MCF 10A (cell line): ENCODE data around the gene CXCL9. TPM values are rescaled to one million over a fixed set of nuclear protein-coding genes. Genes with fewer than 3 reads are reported as not detected.

ENCODE experiments used
- BruUV-seq: library from RNA; stranded (reverse); fragments of 400-500 nt; replicated peaks from 2 replicates; lab custom pipeline; 2021; lab: Mats Ljungman, UMichigan
- CTCF ChIA-PET: fragments of 300-600 bp; sonication (Branson Sonifier 250); formaldehyde crosslinking; extraction: SDS; loops from one replicate; lab custom pipeline; 2021; ENCODE audit warnings: antibody characterized with exemption, inconsistent platforms; lab: Yijun Ruan, JAX
- POLR2A ChIA-PET: fragments of 300-600, 350-650 bp; sonication (Branson Sonifier 250); formaldehyde crosslinking; extraction: SDS; loops from one replicate; lab custom pipeline; 2020; ENCODE audit warnings: antibody characterized with exemption, inconsistent platforms; lab: Yijun Ruan, JAX
- DNase-seq: peaks from one replicate; pipeline ENCODE4 v3.0.0-alpha.2; 2018; ENCODE audit not compliant: unreplicated experiment
- H3K27ac Mint-ChIP-seq: one replicate; pipeline ENCODE4 v1.8.0; 2022; ENCODE audit warnings: mild to moderate bottlenecking, low read depth, mixed read lengths; ENCODE audit not compliant: unreplicated experiment
- H3K27me3 Mint-ChIP-seq: one replicate; pipeline ENCODE4 v1.8.0; 2022; ENCODE audit warnings: mixed read lengths; ENCODE audit not compliant: insufficient read depth, unreplicated experiment
- H3K36me3 Mint-ChIP-seq: one replicate; pipeline ENCODE4 v1.8.0; 2022; ENCODE audit warnings: mild to moderate bottlenecking, moderate library complexity, mixed read lengths; ENCODE audit not compliant: insufficient read depth, unreplicated experiment
- H3K4me1 Mint-ChIP-seq: one replicate; pipeline ENCODE4 v1.8.0; 2022; ENCODE audit warnings: mixed read lengths; ENCODE audit not compliant: insufficient read depth, unreplicated experiment
- H3K4me3 Mint-ChIP-seq: one replicate; pipeline ENCODE4 v1.8.0; 2022; ENCODE audit warnings: mild to moderate bottlenecking, moderate library complexity, mixed read lengths; ENCODE audit not compliant: unreplicated experiment
- H3K9me3 Mint-ChIP-seq: one replicate; pipeline ENCODE4 v1.8.0; 2022; ENCODE audit warnings: mixed read lengths; ENCODE audit not compliant: unreplicated experiment
- CTCF ChIP-seq: fragments of 200-600 bp; IDR thresholded peaks from one replicate; pipeline ENCODE4 v1.8.0; 2022; ENCODE audit warnings: antibody characterized with exemption, mild to moderate bottlenecking; ENCODE audit not compliant: unreplicated experiment
- intact Hi-C: fragments of 100-400 bp; cut with micrococcal nuclease; formaldehyde crosslinking; loops from 2 replicates; pipeline ENCODE4 v1.14.1; 2022
- total RNA-seq: library from RNA; stranded (reverse); gene quantifications from 2 replicates; pipeline ENCODE4 v1.2.3, GENCODE V29; 2022

The CXCL9 gene
- total RNA-seq, 1 experiment from 2014 or later = not detected

GRCh38 chr4:76011700-76012387 is 4.5 kb upstream of the CXCL9 start:
- CTCF ChIA-PET = interaction anchor here (2.7 kb wide), 1 partner anchor 16 kb away, joined by 7 read pairs; no protein-coding TSS in a partner anchor
- Mint-ChIP-seq H3K4me3 (no peak overlapping the region), H3K9me3 (no peaks in the 10 kb centered on the region), H3K27ac (no peak overlapping the region), H3K27me3 (peaks cover 10% of the 10 kb centered on the region), H3K4me1 (peaks cover 6% of the 10 kb centered on the region), H3K36me3 (no peaks in the 10 kb centered on the region)
- BruUV-seq = no TSS peak
- peak; percentile 9 for DNase-seq
- no peak for TF ChIP-seq CTCF
- intact Hi-C loops = no loop called here
- POLR2A ChIA-PET = no interaction called here

GRCh38 chr4:76011018-76011670 is 3.8 kb upstream of the CXCL9 start:
- peaks cover 8% of the 10 kb centered on the region for H3K4me1 Mint-ChIP-seq
- DNase-seq = no peak
- ChIA-PET POLR2A (no interaction called here), CTCF (interaction anchor here (2.7 kb wide), 1 partner anchor 15 kb away, joined by 7 read pairs; no protein-coding TSS in a partner anchor)
- H3K27me3 Mint-ChIP-seq = peaks cover 10% of the 10 kb centered on the region
- intact Hi-C loops = no loop called here
- H3K27ac Mint-ChIP-seq = no peak overlapping the region
- H3K4me3 Mint-ChIP-seq = no peak overlapping the region
- BruUV-seq = no TSS peak
- H3K36me3 Mint-ChIP-seq = no peaks in the 10 kb centered on the region
- no peaks in the 10 kb centered on the region for H3K9me3 Mint-ChIP-seq
- TF ChIP-seq CTCF = no peak

DNA sequence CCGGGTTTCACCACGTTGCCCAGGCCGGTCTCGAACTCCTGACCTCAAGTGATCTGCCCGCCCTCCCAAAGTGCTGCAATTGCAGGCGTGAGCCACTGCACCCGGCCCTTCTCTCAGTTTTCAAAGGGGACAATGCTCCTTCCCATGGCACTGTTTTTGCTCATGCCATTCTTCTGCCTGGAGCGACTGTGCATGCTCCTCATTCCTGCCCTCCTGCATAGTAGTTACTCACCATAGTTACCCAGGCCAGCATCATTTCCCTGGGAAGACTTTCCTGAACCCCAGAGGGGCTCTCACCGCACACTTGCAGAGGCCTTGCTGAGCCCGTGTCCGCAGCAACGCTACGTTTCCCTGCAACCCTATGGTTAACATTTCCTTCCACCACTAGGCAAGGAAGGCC is 3.3 kb upstream of the CXCL9 start:
- ChIA-PET POLR2A (no interaction called here), CTCF (interaction anchor here (2.7 kb wide), 1 partner anchor 15 kb away, joined by 7 read pairs; no protein-coding TSS in a partner anchor)
- no peak overlapping the region for H3K4me3 Mint-ChIP-seq
- intact Hi-C loops = no loop called here
- no peak for DNase-seq
- peaks cover 8% of the 10 kb centered on the region for H3K4me1 Mint-ChIP-seq
- H3K36me3 Mint-ChIP-seq = no peaks in the 10 kb centered on the region
- TF ChIP-seq CTCF = no peak
- peaks cover 10% of the 10 kb centered on the region for H3K27me3 Mint-ChIP-seq
- H3K9me3 Mint-ChIP-seq = no peaks in the 10 kb centered on the region
- no TSS peak for BruUV-seq
- H3K27ac Mint-ChIP-seq = no peak overlapping the region

GRCh38 chr4:76009311-76009710 is 2.0 kb upstream of the CXCL9 start:
- TF ChIP-seq CTCF = no peak
- Mint-ChIP-seq H3K9me3 (no peaks in the 10 kb centered on the region), H3K36me3 (no peaks in the 10 kb centered on the region), H3K27ac (no peak overlapping the region), H3K4me1 (peaks cover 8% of the 10 kb centered on the region), H3K4me3 (no peak overlapping the region), H3K27me3 (peaks cover 10% of the 10 kb centered on the region)
- CTCF ChIA-PET = interaction anchor here (0.9 to 2.7 kb wide), 5 partner anchors 12 to 77 kb away, joined by 3 to 7 read pairs (median 6); no protein-coding TSS in a partner anchor
- BruUV-seq = no TSS peak
- POLR2A ChIA-PET = interaction anchor here (0.6 kb wide), 1 partner anchor 53 kb away, joined by 3 read pairs; no protein-coding TSS in a partner anchor
- intact Hi-C loops = no loop called here
- DNase-seq = no peak
